GM12878 (cell line): ENCODE data around the gene SPSB2. TPM values are rescaled to one million over a fixed set of nuclear protein-coding genes. Genes with fewer than 3 reads are reported as not detected.
"Not testable (repeated sequence)": the region's sequence is repeated elsewhere in the genome, so short reads cannot be mapped to it uniquely, and the experiment has no call there.

ENCODE experiments used
- ATAC-seq: fragments of 200-7000 bp; cut with Tn5 transposase; 3 replicates; pipeline ENCODE4 v1.9.1; 2020; ENCODE audit warnings: mild to moderate bottlenecking, moderate library complexity
- BruUV-seq: library from RNA; stranded (reverse); fragments of 400-500 nt; replicated peaks from 2 replicates; lab custom pipeline; 2021; lab: Mats Ljungman, UMichigan
- CTCF ChIA-PET: fragments of 300-600 bp; sonication (Branson Sonifier 250); formaldehyde crosslinking; extraction: SDS; loops from one replicate; lab custom pipeline; 2021; ENCODE audit warnings: inconsistent platforms; lab: Yijun Ruan, JAX
- POLR2A ChIA-PET: fragments of 350-600 bp; formaldehyde crosslinking; extraction: SDS; loops from one replicate; lab custom pipeline; 2021; ENCODE audit warnings: inconsistent platforms; lab: Charles Lee
- RAD21 ChIA-PET: fragments of 300-600 bp; sonication (Branson Sonifier 250); formaldehyde crosslinking; loops from one replicate; lab custom pipeline; 2023; ENCODE audit warnings: antibody characterized with exemption; ENCODE audit not compliant: unreplicated experiment; lab: Charles Lee
- SMC1A ChIA-PET: fragments of 300-600 bp; sonication (Branson Sonifier 250); formaldehyde crosslinking; loops from one replicate; lab custom pipeline; 2023; ENCODE audit not compliant: unreplicated experiment, uncharacterized antibody; lab: Charles Lee
- DNase-seq: peaks from one replicate; pipeline ENCODE4 v3.0.0-alpha.2; 2011; ENCODE audit warnings: low read depth, low spot score
- FAIRE-seq: peaks from 3 replicates; lab custom pipeline; 2011; peaks lifted over from hg19 to GRCh38; lab: Jason Lieb, UNC
- H2AFZ ChIP-seq: 2 replicates; pipeline ENCODE4 v1.6.0; 2011; ENCODE audit warnings: low read depth, low read length, control low read depth; ENCODE audit not compliant: control insufficient read depth
- H3K27ac ChIP-seq: 2 replicates; pipeline ENCODE4 v1.5.1; 2011; ENCODE audit warnings: control low read depth; ENCODE audit not compliant: control insufficient read depth, insufficient read depth
- H3K27me3 ChIP-seq, 2 experiments: replicated peaks in 1 of 2; 2 replicates each; pipeline versions ENCODE4 v1.6.0 to v1.6.1; 2011; ENCODE audit warnings: low read length in 1 of 2; ENCODE audit not compliant: control insufficient read depth in 2 of 2, insufficient read depth in 2 of 2
- H3K36me3 ChIP-seq, 2 experiments: 2 replicates each; pipeline ENCODE4 v1.5.1; 2011; ENCODE audit warnings: low read length in 1 of 2; ENCODE audit not compliant: control insufficient read depth in 2 of 2, insufficient read depth in 2 of 2
- H3K4me1 ChIP-seq: 2 replicates; pipeline ENCODE4 v1.6.1; 2011; ENCODE audit warnings: mild to moderate bottlenecking, low read length, moderate library complexity, mixed read lengths; ENCODE audit not compliant: control insufficient read depth, insufficient read depth
- H3K4me2 ChIP-seq: 2 replicates; pipeline ENCODE4 v1.6.0; 2011; ENCODE audit warnings: control low read depth; ENCODE audit not compliant: control insufficient read depth, insufficient read depth
- H3K4me3 ChIP-seq: fragments of 200-600 bp; sonication (generic); 2 replicates; pipeline ENCODE4 v1.5.1; 2016
- H3K79me2 ChIP-seq: 2 replicates; pipeline ENCODE4 v1.6.0; 2011; ENCODE audit warnings: low read length; ENCODE audit not compliant: control insufficient read depth, insufficient read depth
- H3K9ac ChIP-seq: 2 replicates; pipeline ENCODE4 v1.8.0; 2011; ENCODE audit warnings: low read length, control low read depth, mixed read lengths; ENCODE audit not compliant: control insufficient read depth, insufficient read depth
- H3K9me3 ChIP-seq: replicated peaks from 3 replicates; pipeline ENCODE4 v1.5.1; 2011; ENCODE audit warnings: mild to moderate bottlenecking, low read length; ENCODE audit not compliant: control insufficient read depth, insufficient read depth
- H4K20me1 ChIP-seq: 2 replicates; pipeline ENCODE4 v1.6.0; 2011; ENCODE audit not compliant: control insufficient read depth, insufficient read depth
- EED ChIP-seq: sonication (generic); IDR thresholded peaks from 2 replicates; pipeline ENCODE4 v1.6.1; 2016; ENCODE audit warnings: antibody characterized with exemption, low read depth
- GABPA ChIP-seq: IDR thresholded peaks from 2 replicates; pipeline ENCODE4 v1.6.1; 2014; ENCODE audit warnings: antibody characterized with exemption, low read depth, mild to moderate bottlenecking, inconsistent platforms
- PRDM15 ChIP-seq: fragments of 450-650 bp; formaldehyde crosslinking; IDR thresholded peaks from 2 replicates; pipeline ENCODE4 v1.4.0; 2020; ENCODE audit warnings: mild to moderate bottlenecking, moderate library complexity
- RELB ChIP-seq: fragments of 450-650 bp; IDR thresholded peaks from 2 replicates; pipeline ENCODE4 v1.6.1; 2017; ENCODE audit warnings: low read depth, mild to moderate bottlenecking, moderate library complexity
- SIX5 ChIP-seq: IDR thresholded peaks from 2 replicates; pipeline ENCODE4 v1.6.1; 2011; ENCODE audit warnings: mild to moderate bottlenecking, low read depth, low read length, moderate library complexity; ENCODE audit not compliant: severe bottlenecking
- USF1 ChIP-seq: IDR thresholded peaks from 2 replicates; pipeline ENCODE4 v1.6.1; 2011; ENCODE audit warnings: borderline replicate concordance, low read depth, mild to moderate bottlenecking, moderate library complexity, mixed read lengths, low read length; ENCODE audit not compliant: insufficient read depth; ENCODE audit errors: extremely low read length
- USF2 ChIP-seq: IDR thresholded peaks from 2 replicates; pipeline ENCODE4 v1.6.1; 2011; ENCODE audit warnings: low read depth, low read length, improper control_type of control experiment, borderline replicate concordance
- WGBS: methylation state at CpG from one replicate; pipeline ENCODE4 v1.1.6; 2016; ENCODE audit warnings: low lambda C conversion rate; ENCODE audit not compliant: insufficient replicate concordance, insufficient coverage; ENCODE audit errors: missing lambda C conversion rate; 5-methylcytosine and 5-hydroxymethylcytosine counted together
- in situ Hi-C: fragments of 300-500 bp; cut with MboI; formaldehyde crosslinking; loops from 9 replicates; pipeline ENCODE4 v1.14.3; 2018; ENCODE audit warnings: mixed read lengths
- intact Hi-C: fragments of 100-400 bp; cut with micrococcal nuclease; formaldehyde crosslinking; loops from one replicate; pipeline ENCODE4 v1.14.2; 2022; ENCODE audit not compliant: unreplicated experiment
- polyA plus RNA-seq, 11 experiments: library from polyadenylated mRNA; depleted of rRNA in 4 of 11; unstranded in 6 of 11; stranded (reverse) in 5 of 11; fragments of >200 nt; fragmentation: Nextera tagmentation in 4 of 11; fragmentation: Illumina TruSeq in 1 of 11; extraction: Ambion mirVana in 4 of 11; extraction: Trizol in 1 of 11; gene quantifications; 1 replicate in 1 of 11; 2 replicates in 10 of 11; pipeline versions ENCODE4 v1.2.1 to v1.2.3, GENCODE V29; 2011 to 2016; ENCODE audit warnings: inconsistent platforms in 2 of 11, missing spikeins in 2 of 11, low read depth in 1 of 11
- total RNA-seq, 4 experiments: library from RNA; depleted of rRNA in 3 of 4; stranded (reverse); fragments of >200 nt in 3 of 4; fragmentation: Illumina TruSeq in 1 of 4; extraction: Trizol in 1 of 4; gene quantifications; 2 replicates each; pipeline versions ENCODE4 v1.2.1 to v1.2.3, GENCODE V29; 2013 to 2021

The SPSB2 gene
- total and polyA plus RNA-seq, 10 of the 15 experiments (the other 5 are each of a cell fraction or from before 2014, with no cell fraction given), result 0.08 to 5.6 (median 2.7) TPM

GRCh38 chr12:6883252-6883651 is 10.1 kb upstream of the SPSB2 start (continued):
- no peak for TF ChIP-seq PRDM15
- no peak for TF ChIP-seq SIX5
- TF ChIP-seq USF2, result no peak
- no peak for TF ChIP-seq EED
- TF ChIP-seq USF1, result no peak
- no peak for TF ChIP-seq RELB
- no peak for TF ChIP-seq GABPA

- ChIA-PET POLR2A (interaction anchor here (0.6 to 2.3 kb wide), 6 partner anchors 26 to 1204 kb away, joined by 3 to 12 read pairs (median 3); partner anchors contain the start of gene USP5), CTCF (interaction anchor here (1.5 to 4.5 kb wide), 2 partner anchors 8 to 11 kb away, joined by 6 to 19 read pairs; partner anchors contain the start of gene SPSB2)
- H4K20me1 ChIP-seq, intact Hi-C loops, H3K9ac ChIP-seq, BruUV-seq, in situ Hi-C loops, H3K4me1 ChIP-seq, H3K4me3 ChIP-seq, H3K79me2 ChIP-seq, FAIRE-seq, H3K27me3 ChIP-seq, DNase-seq, H3K4me2 ChIP-seq, H3K27ac ChIP-seq, SMC1A ChIA-PET, H2AFZ ChIP-seq, RAD21 ChIA-PET, H3K9me3 ChIP-seq, ATAC-seq: not testable (repeated sequence)
- 89% methylated on average over 11 of the region's 11 CpGs for WGBS
- H3K36me3 ChIP-seq, result peaks cover 4 to 20% of the 10 kb centered on the region in 2 experiments; a peak in 3 of 4 replicates
These were observed 6.7 kb upstream of the SPSB2 start for GRCh38 chr12:6879824-6880223.
